A375 (cell line): Measurements from ENCODE around the gene MBD3L3. TPM values are rescaled to one million over a fixed set of nuclear protein-coding genes. Genes with fewer than 3 reads are reported as not detected.

Source experiments
- total RNA-seq: library from RNA; depleted of rRNA; stranded (reverse); fragments of >200 nt; shearing (Covaris generic); gene quantifications from 2 replicates; pipeline ENCODE4 v1.2.3, GENCODE V29; 2014; rRNA removed

Gene MBD3L3
- not detected in 2 replicates for total RNA-seq

GRCh38 chr19:7058576-7058975 is at the start of gene MBD3L3:
Gene MBD3L3 (minus strand): TSS chr19:7058676. CDS start chr19:7058605, 71 bp downstream.

GRCh38 chr19:7069042-7069903 is 10.8 kb upstream of the MBD3L3 start, which contains the start of gene ZNF557:
Gene ZNF557 (plus strand): TSS chr19:7069703. CDS start chr19:7075075, 5,372 bp downstream.

GRCh38 chr19:7049021-7049420 is 9.5 kb downstream of the MBD3L3 start, which contains the start of gene MBD3L2:
Gene MBD3L2 (plus strand): TSS chr19:7049321. CDS start chr19:7049374, 53 bp downstream.

GRCh38 chr19:7040079-7040478 is 18.4 kb downstream of the MBD3L3 start, which contains the start of gene MBD3L4:
Gene MBD3L4 (minus strand): TSS chr19:7040179. CDS start chr19:7040144, 35 bp downstream.

GRCh38 chr19:7030278-7030677 is 28.2 kb downstream of the MBD3L3 start, which contains the start of gene MBD3L5:
Gene MBD3L5 (plus strand): TSS chr19:7030578. CDS start chr19:7030612, 34 bp downstream.

GRCh38 chr19:7021331-7021730 is 37.1 kb downstream of the MBD3L3 start, which contains the start of gene MBD3L2B:
Gene MBD3L2B (minus strand): TSS chr19:7021431. CDS start chr19:7021397, 34 bp downstream.

Other genes starting within 250 kb of the MBD3L3 start
- 4.6 and 4.9 TPM in 2 replicates for gene ADGRE1, start 171.1 kb downstream of the MBD3L3 start, total RNA-seq
- gene MBD3L2B, start 37.2 kb downstream of the MBD3L3 start, total RNA-seq: not detected in 2 replicates
- gene MBD3L5, start 28.1 kb downstream of the MBD3L3 start, total RNA-seq: not detected in 2 replicates
- gene MBD3L4, start 18.5 kb downstream of the MBD3L3 start, total RNA-seq: not detected in 2 replicates
- not detected in 2 replicates for gene MBD3L2, start 9.4 kb downstream of the MBD3L3 start, total RNA-seq
- gene ZNF557, start 11.0 kb upstream of the MBD3L3 start, total RNA-seq: 11.2 and 12.8 TPM in 2 replicates
- 13.8 and 17.4 TPM in 2 replicates for gene INSR, start 235.7 kb upstream of the MBD3L3 start, total RNA-seq